Sigmoid colon (tissue), 7 donors: ENCODE data around the gene ELOVL1. TPM values are rescaled to one million over a fixed set of nuclear protein-coding genes. Genes with fewer than 3 reads are reported as not detected.

ENCODE experiments used
- DNase-seq: peaks from one replicate; pipeline ENCODE4 v3.0.0-alpha.2; 2019
- H3K27ac ChIP-seq, 4 donors: fragments of 200-600 bp; sonication (generic); one replicate each; pipeline ENCODE4 v1.5.1; 2016 to 2019; ENCODE audit warnings: mild to moderate bottlenecking in 1 of 4
- H3K27me3 ChIP-seq, 3 donors: fragments of 200-600 bp; sonication (generic); one replicate each; pipeline ENCODE4 v1.5.1; 2019; ENCODE audit warnings: mild to moderate bottlenecking in 1 of 3
- H3K36me3 ChIP-seq, 4 donors: fragments of 200-600 bp; sonication (generic); one replicate each; pipeline ENCODE4 v1.5.1; 2016 to 2019
- H3K4me1 ChIP-seq, 4 donors: fragments of 200-600 bp; sonication (generic); one replicate each; pipeline ENCODE4 v1.5.1; 2017 to 2019
- H3K4me3 ChIP-seq, 4 donors: fragments of 200-600 bp; sonication (generic); one replicate each; pipeline ENCODE4 v1.5.1; 2017 to 2019; ENCODE audit warnings: mild to moderate bottlenecking in 2 of 4, moderate library complexity in 1 of 4
- H3K9me3 ChIP-seq, 4 donors: fragments of 200-600 bp in 3 of 4; sonication (generic) in 3 of 4; one replicate each; pipeline versions ENCODE4 v1.5.1 to v1.6.1; 2013 to 2019
- EP300 ChIP-seq, 4 donors: sonication (generic); formaldehyde crosslinking; IDR thresholded peaks; one replicate each; pipeline ENCODE4 v1.6.1; 2017; ENCODE audit warnings: antibody characterized with exemption in 4 of 4
- POLR2A ChIP-seq, 2 donors: fragments of 450-650 bp; IDR thresholded peaks; one replicate each; pipeline ENCODE4 v1.6.1; 2016; ENCODE audit warnings: antibody characterized with exemption in 2 of 2, mild to moderate bottlenecking in 2 of 2, moderate library complexity in 2 of 2
- POLR2AphosphoS5 ChIP-seq, 4 donors: sonication (generic); formaldehyde crosslinking; IDR thresholded peaks; one replicate each; pipeline ENCODE4 v1.6.1; 2017; ENCODE audit warnings: antibody characterized with exemption in 4 of 4
- WGBS, 2 donors: extraction: QIAGEN DNeasy Blood & Tissue Kit; methylation state at CpG; one replicate each; pipeline ENCODE4 v1.1.7; 2013; 5-methylcytosine and 5-hydroxymethylcytosine counted together
- intact Hi-C: fragments of 100-400 bp; cut with DNase I; formaldehyde crosslinking; loops from one replicate; pipeline ENCODE4 v1.15.1; 2023
- polyA plus RNA-seq, 3 donors: library from polyadenylated mRNA; stranded (reverse); fragments of 200-250 nt; gene quantifications; one replicate each; pipeline ENCODE4 v1.2.3, GENCODE V29; 2013
- total RNA-seq, 4 donors: library from RNA; depleted of rRNA; stranded (reverse); fragments of >200 nt; gene quantifications; one replicate each; pipeline ENCODE4 v1.1.0, GENCODE V29; 2016
- TF ChIP-seq, protein P1 (sequence below), 4 experiments: fragments of 450-650 bp in 3 of 4; fragments of 200-600 bp in 1 of 4; IDR thresholded peaks; one replicate each; pipeline ENCODE4 v1.5.1; 2016 to 2019; ENCODE audit warnings: antibody characterized with exemption in 4 of 4, mild to moderate bottlenecking in 3 of 4, moderate library complexity in 2 of 4
- donor health status: healthy with polysubstance abuse.
- donor health status: Bipolar disorder and iron deficiency.
- donor health status: healthy.

ELOVL1 gene
- total and polyA plus RNA-seq, 7 donors, result 26.8 to 155 (median 39.6) TPM

DNA sequence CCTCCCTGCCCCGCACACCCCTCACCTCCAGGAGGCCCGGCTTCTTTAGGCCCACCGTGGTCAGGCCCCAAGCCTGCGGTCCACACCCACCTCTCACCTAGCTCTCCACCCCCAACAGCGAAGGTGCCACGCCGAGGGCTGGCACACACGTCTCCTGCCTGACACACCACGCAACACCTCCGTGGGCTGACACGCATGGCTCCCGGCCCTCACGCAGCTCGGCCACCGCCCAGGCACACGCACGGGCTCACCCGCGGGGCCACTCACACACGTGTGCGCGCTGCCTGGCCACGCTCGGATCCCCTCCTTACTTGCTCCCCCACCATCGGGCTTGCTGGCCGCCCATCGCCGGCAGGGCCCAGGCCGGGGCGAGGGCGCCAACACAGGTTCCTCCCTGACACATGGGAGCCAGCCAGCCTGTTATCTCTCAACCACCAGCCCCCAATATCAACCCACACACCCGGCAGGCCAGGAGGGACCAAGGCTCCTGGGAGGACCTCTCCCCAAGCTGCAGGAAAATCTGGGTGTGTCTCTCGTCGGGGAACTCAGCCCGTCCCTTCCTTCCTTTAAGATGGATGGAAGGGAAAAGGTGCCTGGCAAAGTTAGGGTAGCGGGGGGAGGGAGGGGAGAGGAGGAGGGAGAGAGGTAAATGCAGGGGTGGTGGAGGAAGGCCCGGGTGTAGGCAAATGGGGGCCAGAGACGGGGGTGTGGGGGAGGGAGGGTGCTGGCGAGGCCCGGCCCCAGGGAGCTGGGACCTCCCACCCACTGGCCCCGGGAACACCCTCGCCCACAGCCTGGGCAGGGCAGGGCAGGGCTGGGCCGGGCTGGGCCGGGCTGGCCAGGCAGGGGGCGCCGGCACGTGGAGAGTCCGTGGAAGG lies 546 bp downstream of the ELOVL1 start:
- Histone ChIP-seq H3K9me3 (no peaks in the 10 kb centered on the region), H3K27ac (peak overlapping the region; percentile 92 to 96 (median 94)), H3K4me3 (peak overlapping the region; percentile 86 to 89 (median 88)), H3K4me1 (peaks cover 0 to 29% (median 24%) of the 10 kb centered on the region in 4 donors), H3K36me3 (peaks cover 12 to 35% (median 27%) of the 10 kb centered on the region in 4 donors), H3K27me3 (no peaks in the 10 kb centered on the region)
- no peak for DNase-seq
- intact Hi-C loops, result loop anchor here (2.0 kb wide), 1 partner anchor 24 kb away; no protein-coding TSS in a partner anchor
- WGBS, 2 donors, result 0 to 3% methylated on average over 48 of the region's 48 CpGs
- TF ChIP-seq EP300 (IDR thresholded peaks at IDR 0.05) (no peak), POLR2A (IDR thresholded peaks at IDR 0.05) (peak in 1 of 2 donors; percentile 24)

DNA sequence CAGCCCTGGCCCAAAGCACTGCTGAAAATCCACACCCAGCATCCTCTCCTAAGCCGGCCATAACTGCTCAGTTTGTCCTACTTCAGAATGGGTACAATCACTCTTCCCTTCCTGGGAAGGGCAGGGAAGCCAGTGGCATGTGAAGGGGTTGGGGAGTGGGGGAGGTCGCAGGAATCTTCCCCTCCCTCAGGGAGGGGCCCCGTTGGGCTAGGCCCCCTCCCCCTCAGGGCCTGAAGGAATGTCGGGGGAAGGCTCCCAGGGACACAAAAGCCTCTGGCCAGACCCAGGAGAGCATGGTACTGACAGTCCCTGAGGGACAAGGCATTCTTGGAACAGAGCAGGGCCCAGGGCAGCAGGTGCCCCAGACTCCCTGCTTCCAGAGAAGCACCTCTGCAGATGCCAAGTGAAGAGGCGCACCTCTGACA lies 1.2 kb downstream of the ELOVL1 start:
- Histone ChIP-seq H3K4me1 (peaks cover 0 to 29% (median 24%) of the 10 kb centered on the region in 4 donors), H3K36me3 (peaks cover 12 to 42% (median 27%) of the 10 kb centered on the region in 4 donors), H3K27me3 (no peaks in the 10 kb centered on the region), H3K27ac (peak overlapping the region; percentile 92 to 96 (median 94)), H3K9me3 (no peaks in the 10 kb centered on the region), H3K4me3 (peak overlapping the region; percentile 86 to 89 (median 88))
- TF ChIP-seq POLR2AphosphoS5 (IDR thresholded peaks at IDR 0.05) (no peak), POLR2A (IDR thresholded peaks at IDR 0.05) (no peak), EP300 (IDR thresholded peaks at IDR 0.05) (no peak)
- TF ChIP-seq, protein P1, sequence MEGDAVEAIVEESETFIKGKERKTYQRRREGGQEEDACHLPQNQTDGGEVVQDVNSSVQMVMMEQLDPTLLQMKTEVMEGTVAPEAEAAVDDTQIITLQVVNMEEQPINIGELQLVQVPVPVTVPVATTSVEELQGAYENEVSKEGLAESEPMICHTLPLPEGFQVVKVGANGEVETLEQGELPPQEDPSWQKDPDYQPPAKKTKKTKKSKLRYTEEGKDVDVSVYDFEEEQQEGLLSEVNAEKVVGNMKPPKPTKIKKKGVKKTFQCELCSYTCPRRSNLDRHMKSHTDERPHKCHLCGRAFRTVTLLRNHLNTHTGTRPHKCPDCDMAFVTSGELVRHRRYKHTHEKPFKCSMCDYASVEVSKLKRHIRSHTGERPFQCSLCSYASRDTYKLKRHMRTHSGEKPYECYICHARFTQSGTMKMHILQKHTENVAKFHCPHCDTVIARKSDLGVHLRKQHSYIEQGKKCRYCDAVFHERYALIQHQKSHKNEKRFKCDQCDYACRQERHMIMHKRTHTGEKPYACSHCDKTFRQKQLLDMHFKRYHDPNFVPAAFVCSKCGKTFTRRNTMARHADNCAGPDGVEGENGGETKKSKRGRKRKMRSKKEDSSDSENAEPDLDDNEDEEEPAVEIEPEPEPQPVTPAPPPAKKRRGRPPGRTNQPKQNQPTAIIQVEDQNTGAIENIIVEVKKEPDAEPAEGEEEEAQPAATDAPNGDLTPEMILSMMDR (IDR thresholded peaks at IDR 0.05), result no peak
- DNase-seq, result no peak
- intact Hi-C loops, result loop anchor here (2.0 kb wide), 1 partner anchor 24 kb away; no protein-coding TSS in a partner anchor
- WGBS, 2 donors, result 7 to 31% methylated on average over 5 of the region's 5 CpGs

DNA sequence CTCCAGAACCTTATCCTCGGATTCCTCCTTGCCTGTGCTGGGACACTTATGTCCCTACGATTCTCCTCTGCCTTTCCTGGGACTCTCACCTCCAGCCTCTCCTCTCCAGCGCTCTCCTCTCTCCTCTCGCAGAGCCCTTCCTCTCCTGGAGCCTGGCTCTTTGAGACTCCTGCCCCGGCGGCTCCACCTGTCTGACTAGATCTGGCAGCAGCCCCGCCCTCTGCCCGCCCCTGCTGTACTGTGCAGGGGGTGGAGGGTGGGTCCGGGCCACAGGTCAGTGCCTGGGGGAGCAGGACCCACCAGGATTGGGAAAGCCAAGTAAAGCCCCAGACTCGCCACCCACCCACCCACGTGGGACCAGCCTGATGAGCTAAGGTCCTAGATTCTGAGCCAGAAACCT lies 1.6 kb downstream of the ELOVL1 start:
- no peak for DNase-seq
- Histone ChIP-seq H3K36me3 (peaks cover 12 to 46% (median 27%) of the 10 kb centered on the region in 4 donors), H3K4me3 (peak overlapping the region in 2 of 4 donors; percentile 88 to 89), H3K4me1 (peaks cover 0 to 29% (median 24%) of the 10 kb centered on the region in 4 donors), H3K27me3 (no peaks in the 10 kb centered on the region), H3K9me3 (no peaks in the 10 kb centered on the region), H3K27ac (peak overlapping the region; percentile 92 to 96 (median 94))
- TF ChIP-seq POLR2A (IDR thresholded peaks at IDR 0.05) (peak in 1 of 2 donors; percentile 71), EP300 (IDR thresholded peaks at IDR 0.05) (no peak), POLR2AphosphoS5 (IDR thresholded peaks at IDR 0.05) (no peak)
- TF ChIP-seq, protein P1 (IDR thresholded peaks at IDR 0.05), result no peak
- 12 to 53% methylated on average over 11 of the region's 11 CpGs for WGBS, 2 donors
- intact Hi-C loops, result loop anchor here (2.0 kb wide), 1 partner anchor 25 kb away; no protein-coding TSS in a partner anchor

DNA sequence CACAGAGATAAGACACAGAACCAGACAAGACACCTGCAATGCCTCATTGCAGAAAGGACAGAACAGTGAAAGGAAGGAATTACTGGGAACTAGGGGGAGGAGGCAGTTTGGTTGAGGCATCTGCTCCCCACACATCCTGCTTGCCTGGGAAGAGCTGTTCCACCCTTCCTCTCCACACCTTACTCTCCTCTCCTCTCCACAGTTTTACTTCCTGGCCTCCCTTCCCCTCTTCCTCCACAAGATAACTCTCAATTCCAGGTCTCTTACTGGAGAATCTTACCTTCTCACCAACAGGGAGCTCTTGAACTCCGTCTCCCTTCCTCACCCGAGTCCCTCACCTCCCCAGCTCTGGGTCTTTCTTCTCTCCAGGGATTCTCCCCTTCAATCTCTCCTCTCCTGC lies 2.1 kb downstream of the ELOVL1 start:
- no peak overlapping the region for H3K4me3 ChIP-seq
- intact Hi-C loops, result loop anchor here (2.0 kb wide), 1 partner anchor 25 kb away; no protein-coding TSS in a partner anchor
- no peak for DNase-seq
- TF ChIP-seq POLR2AphosphoS5 (IDR thresholded peaks at IDR 0.05), result no peak
- TF ChIP-seq POLR2A (IDR thresholded peaks at IDR 0.05), result no peak
- TF ChIP-seq, protein P1 (IDR thresholded peaks at IDR 0.05), result no peak
- no peak for TF ChIP-seq EP300 (IDR thresholded peaks at IDR 0.05)
- no peaks in the 10 kb centered on the region for H3K27me3 ChIP-seq
- H3K27ac ChIP-seq, result peak overlapping the region; percentile 92 to 96 (median 94)
- WGBS, 2 donors, result 58 to 87% methylated on average over 2 of the region's 2 CpGs
- peaks cover 0 to 29% (median 24%) of the 10 kb centered on the region in 4 donors for H3K4me1 ChIP-seq
- H3K36me3 ChIP-seq, result peaks cover 12 to 51% (median 27%) of the 10 kb centered on the region in 4 donors
- H3K9me3 ChIP-seq, result no peaks in the 10 kb centered on the region
